ENCODE data around the gene SERPINA9. TPM values are rescaled to one million over a fixed set of nuclear protein-coding genes. Genes with fewer than 3 reads are reported as not detected.
"Not testable (repeated sequence)": the region's sequence is repeated elsewhere in the genome, so short reads cannot be mapped to it uniquely, and the experiment has no call there.

The SERPINA9 gene
- total RNA-seq, 2 experiments from 2014 or later, result not detected

GRCh38 chr14:94482132-94483070 lies 6.4 kb upstream of the SERPINA9 start:
- H3K36me3 Mint-ChIP-seq; DNase-seq; H3K4me3 Mint-ChIP-seq; ATAC-seq (ENCODE audit: low read depth); POLR2A ChIA-PET; H3K4me1 Mint-ChIP-seq; H3K27ac Mint-ChIP-seq; H3K27me3 Mint-ChIP-seq; H3K9me3 Mint-ChIP-seq: not testable (repeated sequence)

- H3K9me3 Mint-ChIP-seq, result peaks cover 8% of the 10 kb centered on the region
- no peaks in the 10 kb centered on the region for H3K36me3 Mint-ChIP-seq
- POLR2A ChIA-PET, result no interaction called here
- no peak for ATAC-seq (ENCODE audit: low read depth)
- H3K4me1 Mint-ChIP-seq, result no peaks in the 10 kb centered on the region
- DNase-seq, result no peak
- no peak overlapping the region for H3K4me3 Mint-ChIP-seq
- H3K27ac Mint-ChIP-seq, result no peak overlapping the region
- H3K27me3 Mint-ChIP-seq, result peaks cover 6% of the 10 kb centered on the region
Measured at GRCh38 chr14:94481468-94482131, 5.6 kb upstream of the SERPINA9 start.

- ATAC-seq (ENCODE audit: low read depth), result no peak
- Mint-ChIP-seq H3K9me3 (peaks cover 8% of the 10 kb centered on the region), H3K27me3 (peaks cover 3% of the 10 kb centered on the region), H3K36me3 (no peaks in the 10 kb centered on the region), H3K27ac (no peak overlapping the region), H3K4me1 (no peaks in the 10 kb centered on the region), H3K4me3 (no peak overlapping the region)
- no peak for DNase-seq
- POLR2A ChIA-PET, result no interaction called here
Measured at GRCh38 chr14:94480809-94481208, 4.8 kb upstream of the SERPINA9 start.

GRCh38 chr14:94478420-94478819 lies 2.4 kb upstream of the SERPINA9 start:
- peaks cover 8% of the 10 kb centered on the region for H3K9me3 Mint-ChIP-seq

GRCh38 chr14:94474581-94475031 lies 1.4 kb downstream of the SERPINA9 start:
- Mint-ChIP-seq H3K4me3 (no peak overlapping the region), H3K27me3 (peaks cover 4% of the 10 kb centered on the region), H3K9me3 (peaks cover 8% of the 10 kb centered on the region), H3K4me1 (no peaks in the 10 kb centered on the region), H3K36me3 (no peaks in the 10 kb centered on the region), H3K27ac (no peak overlapping the region)
- ATAC-seq (ENCODE audit: low read depth) (no peak), DNase-seq (no peak)
- POLR2A ChIA-PET, result no interaction called here

More at GRCh38 chr14:94478420-94478819, 2.4 kb upstream of the SERPINA9 start:
- POLR2A ChIA-PET, result no interaction called here
- no peak overlapping the region for H3K4me3 Mint-ChIP-seq
- peaks cover 3% of the 10 kb centered on the region for H3K27me3 Mint-ChIP-seq
- no peak overlapping the region for H3K27ac Mint-ChIP-seq
- ATAC-seq (ENCODE audit: low read depth) (no peak), DNase-seq (no peak)
- H3K36me3 Mint-ChIP-seq, result no peaks in the 10 kb centered on the region
- no peaks in the 10 kb centered on the region for H3K4me1 Mint-ChIP-seq

- DNase-seq (no peak), ATAC-seq (ENCODE audit: low read depth) (no peak)
- H3K27ac Mint-ChIP-seq, result no peak overlapping the region
- H3K36me3 Mint-ChIP-seq, result no peaks in the 10 kb centered on the region
- peaks cover 6% of the 10 kb centered on the region for H3K27me3 Mint-ChIP-seq
- H3K9me3 Mint-ChIP-seq, result peaks cover 5% of the 10 kb centered on the region
- H3K4me3 Mint-ChIP-seq, result no peak overlapping the region
- no peaks in the 10 kb centered on the region for H3K4me1 Mint-ChIP-seq
- POLR2A ChIA-PET, result no interaction called here
Measured at GRCh38 chr14:94473666-94474410, 2.2 kb downstream of the SERPINA9 start.

- Mint-ChIP-seq H3K4me1 (no peaks in the 10 kb centered on the region), H3K4me3 (no peak overlapping the region), H3K36me3 (no peaks in the 10 kb centered on the region), H3K27ac (no peak overlapping the region), H3K27me3 (peaks cover 6% of the 10 kb centered on the region), H3K9me3 (peaks cover 3% of the 10 kb centered on the region)
- ATAC-seq (ENCODE audit: low read depth) (no peak), DNase-seq (no peak)
- POLR2A ChIA-PET, result no interaction called here
Measured at GRCh38 chr14:94472842-94473241, 3.2 kb downstream of the SERPINA9 start.

- Mint-ChIP-seq H3K27me3 (peaks cover 3% of the 10 kb centered on the region), H3K4me3 (no peak overlapping the region), H3K36me3 (no peaks in the 10 kb centered on the region), H3K9me3 (no peaks in the 10 kb centered on the region), H3K4me1 (no peaks in the 10 kb centered on the region), H3K27ac (no peak overlapping the region)
- DNase-seq (no peak), ATAC-seq (ENCODE audit: low read depth) (no peak)
- POLR2A ChIA-PET, result no interaction called here
Measured at GRCh38 chr14:94471045-94471444, 5.0 kb downstream of the SERPINA9 start.

- no peak overlapping the region for H3K27ac Mint-ChIP-seq
- no peaks in the 10 kb centered on the region for H3K9me3 Mint-ChIP-seq
- DNase-seq (no peak), ATAC-seq (ENCODE audit: low read depth) (no peak)
- H3K4me1 Mint-ChIP-seq, result no peaks in the 10 kb centered on the region
- no peaks in the 10 kb centered on the region for H3K36me3 Mint-ChIP-seq
- peaks cover 3% of the 10 kb centered on the region for H3K27me3 Mint-ChIP-seq
- no peak overlapping the region for H3K4me3 Mint-ChIP-seq
- POLR2A ChIA-PET, result no interaction called here
Measured at GRCh38 chr14:94470311-94470710, 5.7 kb downstream of the SERPINA9 start.

- Mint-ChIP-seq H3K27ac (no peak overlapping the region), H3K36me3 (no peaks in the 10 kb centered on the region), H3K4me1 (no peaks in the 10 kb centered on the region), H3K9me3 (peaks cover under 1% of the 10 kb centered on the region), H3K4me3 (no peak overlapping the region), H3K27me3 (peaks cover 3% of the 10 kb centered on the region)
- POLR2A ChIA-PET, result no interaction called here
- DNase-seq (no peak), ATAC-seq (ENCODE audit: low read depth) (no peak)
Measured at GRCh38 chr14:94469261-94469660, 6.7 kb downstream of the SERPINA9 start.

- Mint-ChIP-seq H3K9me3 (peaks cover 2% of the 10 kb centered on the region), H3K4me1 (no peaks in the 10 kb centered on the region), H3K36me3 (no peaks in the 10 kb centered on the region), H3K27me3 (peaks cover 3% of the 10 kb centered on the region), H3K4me3 (no peak overlapping the region), H3K27ac (peak overlapping the region; percentile 11)
- no peak for DNase-seq
- POLR2A ChIA-PET, result no interaction called here
- ATAC-seq (ENCODE audit: low read depth), result no peak
Measured at GRCh38 chr14:94467728-94468520, 8.1 kb downstream of the SERPINA9 start.

- no peak overlapping the region for H3K4me3 Mint-ChIP-seq
- DNase-seq, result no peak
- H3K36me3 Mint-ChIP-seq, result no peaks in the 10 kb centered on the region
- POLR2A ChIA-PET, result no interaction called here
- H3K27ac Mint-ChIP-seq, result no peak overlapping the region
- no peak for ATAC-seq (ENCODE audit: low read depth)
- peaks cover 2% of the 10 kb centered on the region for H3K9me3 Mint-ChIP-seq
- H3K4me1 Mint-ChIP-seq, result no peaks in the 10 kb centered on the region
- H3K27me3 Mint-ChIP-seq, result peaks cover 3% of the 10 kb centered on the region
Measured at GRCh38 chr14:94466706-94467370, 9.2 kb downstream of the SERPINA9 start.

Measured in activated naive CD8-positive, alpha-beta T cell treated with anti-CD3 and anti-CD28 coated beads, Interleukin-2, amount 10 ng/mL, durations not matched to agents 7 days and 5 days (primary cell).